Measurements from ENCODE around the gene FLNB. TPM values are rescaled to one million over a fixed set of nuclear protein-coding genes. Genes with fewer than 3 reads are reported as not detected.

The FLNB gene
- total and polyA plus RNA-seq, 9 of the 15 experiments (the other 6 are each of a cell fraction or from before 2014, with no cell fraction given), result 9.4 to 48.1 (median 25.6) TPM

DNA sequence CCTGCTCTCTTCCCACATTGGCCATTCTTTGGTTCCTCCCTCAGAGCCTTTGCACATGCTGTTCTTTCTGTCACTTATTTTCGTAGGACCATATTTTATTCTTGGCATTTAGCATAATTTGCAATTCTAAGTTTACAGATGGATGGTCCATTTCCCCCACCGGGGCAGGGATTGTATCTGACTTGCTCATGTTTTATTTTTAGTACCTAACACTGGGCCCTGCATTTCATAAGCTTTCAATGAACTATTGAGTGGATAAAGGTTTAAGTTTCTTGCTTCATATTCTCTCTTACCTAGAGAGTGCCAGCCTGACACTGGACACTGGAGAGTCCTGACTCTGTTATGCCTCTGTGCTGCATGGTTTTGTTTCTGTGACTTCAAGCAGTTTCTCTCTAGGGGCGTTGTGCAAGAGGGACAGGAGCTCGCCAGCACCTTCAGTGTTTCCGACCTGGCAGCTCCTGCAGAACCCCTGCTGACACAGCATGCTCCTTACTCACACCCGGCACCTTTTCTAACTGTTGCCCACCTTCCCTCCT, 87.4 kb downstream of the FLNB start:
- no peaks in the 10 kb centered on the region for H3K27me3 ChIP-seq (ENCODE audit: control insufficient read depth in 2 of 2, insufficient read depth in 2 of 2, low read length in 2 of 2)
- no peak for FAIRE-seq
- no peak for ATAC-seq
- ChIA-PET POLR2A (no interaction called here), CTCF (ENCODE audit: low intra/inter-chr PET ratio) (no interaction called here)
- H3K4me3 ChIP-seq, result no peak overlapping the region
- WGBS (ENCODE audit: insufficient coverage, low coverage, missing lambda C conversion rate), result 74% methylated on average over 6 of the region's 6 CpGs
- no peaks in the 10 kb centered on the region for H3K9me1 ChIP-seq (ENCODE audit: control insufficient read depth, insufficient read depth, low read length)
- intact Hi-C loops (cut with micrococcal nuclease), result no loop called here
- H3K9ac ChIP-seq (ENCODE audit: insufficient read depth in 1 of 2, low read depth in 2 of 2, low read length in 2 of 2), result no peak overlapping the region
- H3K79me2 ChIP-seq (ENCODE audit: control insufficient read depth, insufficient read depth, low read length), result no peaks in the 10 kb centered on the region
- no TSS peak for BruUV-seq (replicated peaks)
- no peak overlapping the region for H3K27ac ChIP-seq (ENCODE audit: extremely low read depth, low read depth, low read length)
- no peaks in the 10 kb centered on the region for H3K9me3 ChIP-seq (replicated peaks; ENCODE audit: control insufficient read depth, insufficient read depth, low read depth, low read length)
- peaks cover 40% of the 10 kb centered on the region; the same call in 2 of the 3 replicates for H3K36me3 ChIP-seq (ENCODE audit: control insufficient read depth, insufficient read depth, low read length)
- TF ChIP-seq ZNF551 (CRISPR knock-in tag; IDR thresholded peaks at IDR 0.05) (no peak), YY1 (IDR thresholded peaks at IDR 0.05; ENCODE audit: borderline replicate concordance in 1 of 3, control insufficient read depth in 1 of 3, extremely low read depth in 1 of 3, insufficient read depth in 3 of 3, insufficient read length in 1 of 3, insufficient replicate concordance in 2 of 3, low read depth in 1 of 3, low read length in 2 of 3) (no peak)
- TF ChIP-seq, protein P1, sequence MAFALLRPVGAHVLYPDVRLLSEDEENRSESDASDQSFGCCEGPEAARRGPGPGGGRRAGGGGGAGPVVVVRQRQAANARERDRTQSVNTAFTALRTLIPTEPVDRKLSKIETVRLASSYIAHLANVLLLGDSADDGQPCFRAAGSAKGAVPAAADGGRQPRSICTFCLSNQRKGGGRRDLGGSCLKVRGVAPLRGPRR (CRISPR knock-in tag; IDR thresholded peaks at IDR 0.05), result no peak
- peaks cover 0 to 3% of the 10 kb centered on the region in 2 experiments; a peak in 3 of 5 replicates for H3K4me1 ChIP-seq (replicated peaks in 1 of 2; ENCODE audit: control insufficient read depth in 2 of 2, insufficient read depth in 2 of 2, low read length in 2 of 2)
- in situ Hi-C loops (cut with MboI), result no loop called here
- no peak for DNase-seq (ENCODE audit: extremely low read depth in 1 of 4, low spot score in 3 of 4)
- no peaks in the 10 kb centered on the region for H4K20me1 ChIP-seq (replicated peaks; ENCODE audit: control insufficient read depth, insufficient read depth, low read length)
- H2AFZ ChIP-seq (ENCODE audit: low read depth, low read length), result no peak overlapping the region
- no peak overlapping the region for H3K4me2 ChIP-seq (ENCODE audit: insufficient read depth, low read length)

DNA sequence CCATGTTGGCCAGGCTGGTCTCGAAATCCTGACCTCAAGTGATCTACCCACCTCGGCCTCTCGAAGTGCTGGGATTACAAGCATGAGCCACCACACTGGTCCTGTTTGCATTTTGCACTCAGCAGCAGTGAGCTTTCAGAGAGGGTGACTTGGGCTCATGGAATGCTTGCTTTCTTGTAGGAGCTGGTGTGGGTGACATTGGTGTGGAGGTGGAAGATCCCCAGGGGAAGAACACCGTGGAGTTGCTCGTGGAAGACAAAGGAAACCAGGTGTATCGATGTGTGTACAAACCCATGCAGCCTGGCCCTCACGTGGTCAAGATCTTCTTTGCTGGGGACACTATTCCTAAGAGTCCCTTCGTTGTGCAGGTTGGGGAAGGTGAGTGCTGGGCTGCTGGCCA, 90.3 kb downstream of the FLNB start:
- in situ Hi-C loops (cut with MboI) (no loop called here), intact Hi-C loops (cut with micrococcal nuclease) (no loop called here)

More for the DNA sequence above, 90.3 kb downstream of the FLNB start:
- H3K9me3 ChIP-seq (replicated peaks; ENCODE audit: control insufficient read depth, insufficient read depth, low read depth, low read length), result no peaks in the 10 kb centered on the region
- H2AFZ ChIP-seq (ENCODE audit: low read depth, low read length), result no peak overlapping the region
- POLR2A ChIA-PET, result no interaction called here
- no peak overlapping the region for H3K27ac ChIP-seq (ENCODE audit: extremely low read depth, low read depth, low read length)
- H3K9ac ChIP-seq (ENCODE audit: insufficient read depth in 1 of 2, low read depth in 2 of 2, low read length in 2 of 2), result no peak overlapping the region
- no peaks in the 10 kb centered on the region for H4K20me1 ChIP-seq (replicated peaks; ENCODE audit: control insufficient read depth, insufficient read depth, low read length)
- peaks cover 0 to 3% of the 10 kb centered on the region in 2 experiments; a peak in 3 of 5 replicates for H3K4me1 ChIP-seq (replicated peaks in 1 of 2; ENCODE audit: control insufficient read depth in 2 of 2, insufficient read depth in 2 of 2, low read length in 2 of 2)
- H3K27me3 ChIP-seq (ENCODE audit: control insufficient read depth in 2 of 2, insufficient read depth in 2 of 2, low read length in 2 of 2), result no peaks in the 10 kb centered on the region
- DNase-seq (ENCODE audit: extremely low read depth in 1 of 4, low spot score in 3 of 4) (no peak), FAIRE-seq (no peak), ATAC-seq (no peak)
- H3K79me2 ChIP-seq (ENCODE audit: control insufficient read depth, insufficient read depth, low read length), result no peaks in the 10 kb centered on the region
- no peaks in the 10 kb centered on the region for H3K9me1 ChIP-seq (ENCODE audit: control insufficient read depth, insufficient read depth, low read length)
- TF ChIP-seq, protein P2, sequence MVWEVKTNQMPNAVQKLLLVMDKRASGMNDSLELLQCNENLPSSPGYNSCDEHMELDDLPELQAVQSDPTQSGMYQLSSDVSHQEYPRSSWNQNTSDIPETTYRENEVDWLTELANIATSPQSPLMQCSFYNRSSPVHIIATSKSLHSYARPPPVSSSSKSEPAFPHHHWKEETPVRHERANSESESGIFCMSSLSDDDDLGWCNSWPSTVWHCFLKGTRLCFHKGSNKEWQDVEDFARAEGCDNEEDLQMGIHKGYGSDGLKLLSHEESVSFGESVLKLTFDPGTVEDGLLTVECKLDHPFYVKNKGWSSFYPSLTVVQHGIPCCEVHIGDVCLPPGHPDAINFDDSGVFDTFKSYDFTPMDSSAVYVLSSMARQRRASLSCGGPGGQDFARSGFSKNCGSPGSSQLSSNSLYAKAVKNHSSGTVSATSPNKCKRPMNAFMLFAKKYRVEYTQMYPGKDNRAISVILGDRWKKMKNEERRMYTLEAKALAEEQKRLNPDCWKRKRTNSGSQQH (CRISPR knock-in tag; IDR thresholded peaks at IDR 0.05), result no peak
- TF ChIP-seq ZNF23 (CRISPR knock-in tag; IDR thresholded peaks at IDR 0.05), result no peak
- TF ChIP-seq, protein P3, sequence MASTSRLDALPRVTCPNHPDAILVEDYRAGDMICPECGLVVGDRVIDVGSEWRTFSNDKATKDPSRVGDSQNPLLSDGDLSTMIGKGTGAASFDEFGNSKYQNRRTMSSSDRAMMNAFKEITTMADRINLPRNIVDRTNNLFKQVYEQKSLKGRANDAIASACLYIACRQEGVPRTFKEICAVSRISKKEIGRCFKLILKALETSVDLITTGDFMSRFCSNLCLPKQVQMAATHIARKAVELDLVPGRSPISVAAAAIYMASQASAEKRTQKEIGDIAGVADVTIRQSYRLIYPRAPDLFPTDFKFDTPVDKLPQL (IDR thresholded peaks at IDR 0.05; ENCODE audit: extremely low read depth, insufficient read length), result no peak
- BruUV-seq (replicated peaks), result no TSS peak
- H3K4me2 ChIP-seq (ENCODE audit: insufficient read depth, low read length), result no peak overlapping the region
- peaks cover 64% of the 10 kb centered on the region; the same call in 2 of the 3 replicates for H3K36me3 ChIP-seq (ENCODE audit: control insufficient read depth, insufficient read depth, low read length)
- H3K4me3 ChIP-seq, result no peak overlapping the region
- CTCF ChIA-PET (ENCODE audit: low intra/inter-chr PET ratio), result no interaction called here
- WGBS (ENCODE audit: insufficient coverage, low coverage, missing lambda C conversion rate), result 91% methylated on average over 8 of the region's 8 CpGs

All from K562 (cell line).